H9 (cell line): Measurements from ENCODE around the gene AP2A2. TPM values are rescaled to one million over a fixed set of nuclear protein-coding genes. Genes with fewer than 3 reads are reported as not detected.

Experiments used
- DNase-seq: peaks from one replicate; pipeline ENCODE4 v3.0.0-alpha.2; 2017
- H2AFZ ChIP-seq: one replicate; pipeline ENCODE4 v1.6.1; 2013; ENCODE audit warnings: mild to moderate bottlenecking, low read length, control low read depth, moderate library complexity
- H2AK5ac ChIP-seq: 2 replicates; pipeline ENCODE4 v1.6.1; 2013; ENCODE audit warnings: low read length, control low read depth, mixed read lengths; ENCODE audit not compliant: insufficient read length
- H2BK120ac ChIP-seq: one replicate; pipeline ENCODE4 v1.6.1; 2013; ENCODE audit warnings: low read depth, mild to moderate bottlenecking, low read length, control low read depth, inconsistent platforms; ENCODE audit not compliant: poor library complexity, severe bottlenecking
- H2BK12ac ChIP-seq: 2 replicates; pipeline ENCODE4 v1.6.1; 2013; ENCODE audit warnings: low read length, control low read depth, mixed read lengths, low read depth; ENCODE audit not compliant: insufficient read length
- H2BK15ac ChIP-seq: 2 replicates; pipeline ENCODE4 v1.6.1; 2013; ENCODE audit warnings: low read depth, low read length, control low read depth
- H2BK20ac ChIP-seq: one replicate; pipeline ENCODE4 v1.6.1; 2013; ENCODE audit warnings: low read depth, mild to moderate bottlenecking, low read length, control low read depth, inconsistent platforms; ENCODE audit not compliant: poor library complexity, severe bottlenecking
- H2BK5ac ChIP-seq: 2 replicates; pipeline ENCODE4 v1.6.1; 2013; ENCODE audit warnings: low read length, control low read depth, mixed read lengths; ENCODE audit not compliant: insufficient read length
- H3K14ac ChIP-seq: 2 replicates; pipeline ENCODE4 v1.6.1; 2013; ENCODE audit warnings: low read length, control low read depth; ENCODE audit not compliant: insufficient read depth
- H3K18ac ChIP-seq: 2 replicates; pipeline ENCODE4 v1.6.1; 2013; ENCODE audit warnings: low read depth, mild to moderate bottlenecking, mixed read lengths, low read length, control low read depth; ENCODE audit not compliant: insufficient read length
- H3K23ac ChIP-seq: 2 replicates; pipeline ENCODE4 v1.6.1; 2013; ENCODE audit warnings: low read length, control low read depth, mixed read lengths, low read depth; ENCODE audit not compliant: insufficient read length
- H3K23me2 ChIP-seq: 2 replicates; pipeline ENCODE4 v1.6.1; 2013; ENCODE audit warnings: low read depth, mild to moderate bottlenecking, mixed read lengths, low read length, control low read depth; ENCODE audit not compliant: insufficient read length, poor library complexity, severe bottlenecking
- H3K27ac ChIP-seq: 2 replicates; pipeline ENCODE4 v1.5.1; 2013; ENCODE audit warnings: low read length, control low read depth, mixed read lengths, low read depth; ENCODE audit not compliant: insufficient read length
- H3K27me3 ChIP-seq: 2 replicates; pipeline ENCODE4 v1.6.1; 2013; ENCODE audit warnings: low read length, control low read depth, inconsistent platforms; ENCODE audit not compliant: insufficient read depth
- H3K4ac ChIP-seq: 2 replicates; pipeline ENCODE4 v1.6.1; 2013; ENCODE audit warnings: low read depth, mild to moderate bottlenecking, control low read depth, inconsistent platforms, low read length, moderate library complexity
- H3K4me1 ChIP-seq: 2 replicates; pipeline ENCODE4 v1.6.1; 2013; ENCODE audit warnings: low read length, control low read depth, inconsistent platforms; ENCODE audit not compliant: insufficient read depth
- H3K4me2 ChIP-seq: 2 replicates; pipeline ENCODE4 v1.6.1; 2013; ENCODE audit warnings: low read length, control low read depth, mixed read lengths; ENCODE audit not compliant: insufficient read length, insufficient read depth
- H3K56ac ChIP-seq: 2 replicates; pipeline ENCODE4 v1.6.1; 2013; ENCODE audit warnings: low read depth, mild to moderate bottlenecking, mixed read lengths, low read length, control low read depth; ENCODE audit not compliant: insufficient read length
- H3K79me1 ChIP-seq: 2 replicates; pipeline ENCODE4 v1.6.1; 2013; ENCODE audit warnings: low read depth, mild to moderate bottlenecking, moderate library complexity, low read length, control low read depth, inconsistent platforms; ENCODE audit not compliant: insufficient read depth, poor library complexity, severe bottlenecking
- H3K79me2 ChIP-seq: 2 replicates; pipeline ENCODE4 v1.6.1; 2013; ENCODE audit warnings: low read length, control low read depth, inconsistent platforms; ENCODE audit not compliant: insufficient read depth
- H3K9ac ChIP-seq: 2 replicates; pipeline ENCODE4 v1.6.1; 2013; ENCODE audit warnings: low read length, control low read depth, mixed read lengths; ENCODE audit not compliant: insufficient read length; ENCODE audit errors: extremely low read depth
- H3K9me3 ChIP-seq: one replicate; pipeline ENCODE4 v1.6.1; 2013; ENCODE audit warnings: low read depth, low read length, inconsistent platforms; ENCODE audit not compliant: control insufficient read depth
- H3T11ph ChIP-seq: one replicate; pipeline ENCODE4 v1.6.1; 2013; ENCODE audit warnings: mild to moderate bottlenecking, low read length, control low read depth, inconsistent platforms
- H4K20me1 ChIP-seq: one replicate; pipeline ENCODE4 v1.6.1; 2013; ENCODE audit not compliant: control insufficient read depth, insufficient read length, insufficient read depth
- H4K5ac ChIP-seq: 2 replicates; pipeline ENCODE4 v1.6.1; 2013; ENCODE audit warnings: low read depth, mild to moderate bottlenecking, mixed read lengths, low read length, control low read depth; ENCODE audit not compliant: insufficient read length
- H4K8ac ChIP-seq: replicated peaks from 2 replicates; pipeline ENCODE4 v1.6.1; 2013; ENCODE audit warnings: low read length, control low read depth, mixed read lengths, low read depth; ENCODE audit not compliant: insufficient read length
- H4K91ac ChIP-seq: 2 replicates; pipeline ENCODE4 v1.6.1; 2013; ENCODE audit warnings: low read depth, mild to moderate bottlenecking, moderate library complexity, mixed read lengths, low read length, control low read depth; ENCODE audit not compliant: insufficient read length
- H3K27ac Mint-ChIP-seq, 3 experiments: 2 replicates in 2 of 3; 3 replicates in 1 of 3; pipeline ENCODE4 v1.8.0; 2020 to 2021; ENCODE audit warnings: mixed read lengths in 3 of 3, mild to moderate bottlenecking in 1 of 3, moderate library complexity in 1 of 3
- H3K27me3 Mint-ChIP-seq: 2 replicates; pipeline ENCODE4 v1.8.0; 2021; ENCODE audit warnings: low read depth, mild to moderate bottlenecking, moderate library complexity, mixed read lengths
- H3K36me3 Mint-ChIP-seq, 3 experiments: 2 replicates in 2 of 3; 3 replicates in 1 of 3; pipeline ENCODE4 v1.8.0; 2020 to 2021; ENCODE audit warnings: low read depth in 3 of 3, mixed read lengths in 3 of 3; ENCODE audit not compliant: insufficient read depth in 1 of 3
- H3K4me1 Mint-ChIP-seq, 2 experiments: 2 replicates each; pipeline ENCODE4 v1.8.0; 2020; ENCODE audit warnings: mixed read lengths in 2 of 2
- H3K4me3 Mint-ChIP-seq, 2 experiments: 2 replicates in 1 of 2; 3 replicates in 1 of 2; pipeline ENCODE4 v1.8.0; 2020 to 2021; ENCODE audit warnings: mild to moderate bottlenecking in 2 of 2, mixed read lengths in 2 of 2, moderate library complexity in 1 of 2
- H3K9me3 Mint-ChIP-seq, 2 experiments: 2 replicates in 1 of 2; 3 replicates in 1 of 2; pipeline ENCODE4 v1.8.0; 2020; ENCODE audit warnings: mild to moderate bottlenecking in 2 of 2, mixed read lengths in 2 of 2, moderate library complexity in 1 of 2
- WGBS: extraction: QIAGEN DNeasy Blood & Tissue Kit; methylation state at CpG from one replicate; pipeline ENCODE4 v1.1.7; 2013; ENCODE audit warnings: missing lambda C conversion rate, low lambda C conversion rate, mixed read lengths; ENCODE audit not compliant: insufficient read length; ENCODE audit errors: extremely low coverage; 5-methylcytosine and 5-hydroxymethylcytosine counted together
- total RNA-seq: library from RNA; stranded (reverse); gene quantifications from 2 replicates; pipeline ENCODE4 v1.2.1, GENCODE V29; 2021
- TF ChIP-seq, protein P1 (sequence below): fragments of 200-600 bp; sonication (generic); conservative IDR thresholded peaks from 3 replicates; pipeline ENCODE4 v1.8.0; 2021; ENCODE audit warnings: antibody characterized with exemption, mild to moderate bottlenecking

AP2A2 gene
- total RNA-seq, 1 experiment from 2014 or later = 53.7 TPM

DNA sequence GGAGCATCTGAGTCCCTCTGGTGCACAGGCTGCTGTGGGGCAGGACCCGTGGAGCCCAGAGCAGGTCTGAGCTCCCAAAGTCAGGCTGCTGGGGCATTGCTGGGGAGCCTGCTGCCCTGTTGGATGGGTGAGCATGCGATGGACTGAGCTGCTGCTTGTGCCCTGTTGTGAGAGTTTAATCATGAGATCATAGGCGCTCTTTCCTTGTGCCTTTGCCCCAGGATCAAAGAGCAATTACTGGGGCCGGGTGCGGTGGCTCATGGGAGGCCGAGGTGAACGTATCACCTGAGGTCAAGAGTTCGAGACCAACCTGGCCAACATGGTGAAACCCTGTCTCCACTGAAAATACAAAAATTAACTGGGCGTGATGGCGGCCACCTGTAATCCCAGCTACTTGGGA, 73.3 kb downstream of the AP2A2 start:
- Histone ChIP-seq H3K4me1 (no peaks in the 10 kb centered on the region), H3K4me2 (no peak overlapping the region), H3K79me1 (no peaks in the 10 kb centered on the region), H3K18ac (no peak overlapping the region), H2BK5ac (no peak overlapping the region), H4K91ac (no peak overlapping the region), H3K23ac (no peak overlapping the region), H3K27ac (no peak overlapping the region), H2BK120ac (no peak overlapping the region), H3K9me3 (no peaks in the 10 kb centered on the region), H2BK20ac (no peak overlapping the region), H3K56ac (no peak overlapping the region), H2AFZ (no peak overlapping the region), H3K14ac (no peak overlapping the region; the same call in 1 of the 2 replicates), H3K4ac (no peak overlapping the region), H3K23me2 (no peaks in the 10 kb centered on the region), H4K5ac (no peak overlapping the region), H4K20me1 (no peaks in the 10 kb centered on the region), H2BK15ac (no peak overlapping the region), H3K27me3 (no peaks in the 10 kb centered on the region), H3K9ac (no peak overlapping the region), H3K79me2 (no peaks in the 10 kb centered on the region), H2AK5ac (no peak overlapping the region), H4K8ac (no peak overlapping the region), H3T11ph (no peak overlapping the region), H2BK12ac (no peak overlapping the region)
- Mint-ChIP-seq H3K4me1 (peaks cover 3% of the 10 kb centered on the region in 2 experiments; a peak in 2 of 4 replicates), H3K9me3 (peaks cover 0 to 6% of the 10 kb centered on the region in 2 experiments; a peak in 2 of 5 replicates), H3K36me3 (peaks cover 21 to 56% (median 55%) of the 10 kb centered on the region in 3 experiments), H3K27ac (no peak overlapping the region), H3K27me3 (no peaks in the 10 kb centered on the region), H3K4me3 (no peak overlapping the region)
- TF ChIP-seq, protein P1, sequence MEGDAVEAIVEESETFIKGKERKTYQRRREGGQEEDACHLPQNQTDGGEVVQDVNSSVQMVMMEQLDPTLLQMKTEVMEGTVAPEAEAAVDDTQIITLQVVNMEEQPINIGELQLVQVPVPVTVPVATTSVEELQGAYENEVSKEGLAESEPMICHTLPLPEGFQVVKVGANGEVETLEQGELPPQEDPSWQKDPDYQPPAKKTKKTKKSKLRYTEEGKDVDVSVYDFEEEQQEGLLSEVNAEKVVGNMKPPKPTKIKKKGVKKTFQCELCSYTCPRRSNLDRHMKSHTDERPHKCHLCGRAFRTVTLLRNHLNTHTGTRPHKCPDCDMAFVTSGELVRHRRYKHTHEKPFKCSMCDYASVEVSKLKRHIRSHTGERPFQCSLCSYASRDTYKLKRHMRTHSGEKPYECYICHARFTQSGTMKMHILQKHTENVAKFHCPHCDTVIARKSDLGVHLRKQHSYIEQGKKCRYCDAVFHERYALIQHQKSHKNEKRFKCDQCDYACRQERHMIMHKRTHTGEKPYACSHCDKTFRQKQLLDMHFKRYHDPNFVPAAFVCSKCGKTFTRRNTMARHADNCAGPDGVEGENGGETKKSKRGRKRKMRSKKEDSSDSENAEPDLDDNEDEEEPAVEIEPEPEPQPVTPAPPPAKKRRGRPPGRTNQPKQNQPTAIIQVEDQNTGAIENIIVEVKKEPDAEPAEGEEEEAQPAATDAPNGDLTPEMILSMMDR = no peak
- no CpG with 5 or more reads among the region's 10 CpGs for WGBS
- DNase-seq = no peak
